Testis (tissue), 3 donors: ENCODE data around the gene C2CD5. TPM values are rescaled to one million over a fixed set of nuclear protein-coding genes. Genes with fewer than 3 reads are reported as not detected.

Source experiments
- DNase-seq: peaks from one replicate; pipeline ENCODE4 v3.0.0-alpha.2; 2019
- H3K27ac ChIP-seq, 2 donors: fragments of 200-600 bp; sonication (generic); one replicate each; pipeline ENCODE4 v1.5.1; 2019
- H3K27me3 ChIP-seq: fragments of 200-600 bp; sonication (generic); one replicate; pipeline ENCODE4 v1.5.1; 2019
- H3K36me3 ChIP-seq: fragments of 200-600 bp; sonication (generic); one replicate; pipeline ENCODE4 v1.5.1; 2017; ENCODE audit warnings: low read depth; ENCODE audit errors: missing control alignments
- H3K4me1 ChIP-seq: fragments of 200-600 bp; sonication (generic); one replicate; pipeline ENCODE4 v1.5.1; 2019
- H3K4me3 ChIP-seq, 2 donors: fragments of 200-600 bp; sonication (generic); one replicate each; pipeline ENCODE4 v1.5.1; 2017 to 2019
- H3K9me3 ChIP-seq: fragments of 200-600 bp; sonication (generic); one replicate; pipeline ENCODE4 v1.5.1; 2017
- POLR2A ChIP-seq: fragments of 450-650 bp; IDR thresholded peaks from one replicate; pipeline ENCODE4 v1.6.1; 2017; ENCODE audit warnings: antibody characterized with exemption, mild to moderate bottlenecking, moderate library complexity
- WGBS, 2 donors: methylation state at CpG; one replicate each; pipeline ENCODE4 v1.1.5; 2018; 5-methylcytosine and 5-hydroxymethylcytosine counted together
- intact Hi-C: fragments of 100-400 bp; cut with DNase I; formaldehyde crosslinking; loops from one replicate; pipeline ENCODE4 v1.15.1; 2023; ENCODE audit warnings: low total_unique reads
- polyA plus RNA-seq: library from polyadenylated mRNA; stranded (reverse); fragments of 350-450 nt; fragmentation: Illumina TruSeq; extraction: RNeasy Lipid Tissue Mini Kit (QIAGEN cat#74804); gene quantifications from one replicate; pipeline ENCODE4 v1.2.3, GENCODE V29; 2014; ENCODE audit warnings: low read depth, low replicate concordance; ENCODE audit not compliant: insufficient read depth
- total RNA-seq, 2 donors: library from RNA; depleted of rRNA; stranded (reverse); fragments of >200 nt; gene quantifications; one replicate each; pipeline ENCODE4 v1.2.3, GENCODE V29; 2016
- TF ChIP-seq, protein P1 (sequence below), 3 experiments: fragments of 450-650 bp in 2 of 3; fragments of 200-600 bp in 1 of 3; sonication (generic) in 1 of 3; IDR thresholded peaks; one replicate each; pipeline ENCODE4 v1.5.1; 2016 to 2019; ENCODE audit warnings: antibody characterized with exemption in 3 of 3, mild to moderate bottlenecking in 2 of 3, moderate library complexity in 1 of 3

The C2CD5 gene
- total and polyA plus RNA-seq, 3 donors from 2014 or later = 34.9 to 58.3 (median 42.7) TPM

DNA sequence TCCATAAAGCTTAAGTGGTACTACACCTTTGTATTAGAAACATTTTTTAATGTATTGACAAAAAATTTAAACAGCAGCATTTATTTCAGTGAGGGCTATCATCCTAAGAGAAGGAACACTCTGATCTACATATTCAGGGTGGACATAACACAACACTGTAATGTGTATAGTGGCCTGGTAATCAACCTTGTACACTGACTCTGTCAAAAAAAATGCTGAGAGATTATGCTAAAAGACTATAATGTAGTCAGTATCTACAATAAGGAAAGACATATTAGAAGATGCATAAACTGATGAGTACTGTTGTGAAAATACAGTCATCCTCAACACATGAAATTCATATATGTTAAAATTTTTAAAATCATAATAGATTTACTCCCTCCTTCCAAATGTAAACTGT is 68.2 kb downstream of the C2CD5 start:
- Histone ChIP-seq H3K4me3 (no peak overlapping the region), H3K27me3 (no peaks in the 10 kb centered on the region), H3K27ac (no peak overlapping the region), H3K4me1 (no peaks in the 10 kb centered on the region), H3K9me3 (no peaks in the 10 kb centered on the region), H3K36me3 (no peaks in the 10 kb centered on the region)
- TF ChIP-seq, protein P1, sequence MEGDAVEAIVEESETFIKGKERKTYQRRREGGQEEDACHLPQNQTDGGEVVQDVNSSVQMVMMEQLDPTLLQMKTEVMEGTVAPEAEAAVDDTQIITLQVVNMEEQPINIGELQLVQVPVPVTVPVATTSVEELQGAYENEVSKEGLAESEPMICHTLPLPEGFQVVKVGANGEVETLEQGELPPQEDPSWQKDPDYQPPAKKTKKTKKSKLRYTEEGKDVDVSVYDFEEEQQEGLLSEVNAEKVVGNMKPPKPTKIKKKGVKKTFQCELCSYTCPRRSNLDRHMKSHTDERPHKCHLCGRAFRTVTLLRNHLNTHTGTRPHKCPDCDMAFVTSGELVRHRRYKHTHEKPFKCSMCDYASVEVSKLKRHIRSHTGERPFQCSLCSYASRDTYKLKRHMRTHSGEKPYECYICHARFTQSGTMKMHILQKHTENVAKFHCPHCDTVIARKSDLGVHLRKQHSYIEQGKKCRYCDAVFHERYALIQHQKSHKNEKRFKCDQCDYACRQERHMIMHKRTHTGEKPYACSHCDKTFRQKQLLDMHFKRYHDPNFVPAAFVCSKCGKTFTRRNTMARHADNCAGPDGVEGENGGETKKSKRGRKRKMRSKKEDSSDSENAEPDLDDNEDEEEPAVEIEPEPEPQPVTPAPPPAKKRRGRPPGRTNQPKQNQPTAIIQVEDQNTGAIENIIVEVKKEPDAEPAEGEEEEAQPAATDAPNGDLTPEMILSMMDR (IDR thresholded peaks at IDR 0.05) = no peak
- no peak for TF ChIP-seq POLR2A
- DNase-seq = no peak
- intact Hi-C loops = no loop called here

DNA sequence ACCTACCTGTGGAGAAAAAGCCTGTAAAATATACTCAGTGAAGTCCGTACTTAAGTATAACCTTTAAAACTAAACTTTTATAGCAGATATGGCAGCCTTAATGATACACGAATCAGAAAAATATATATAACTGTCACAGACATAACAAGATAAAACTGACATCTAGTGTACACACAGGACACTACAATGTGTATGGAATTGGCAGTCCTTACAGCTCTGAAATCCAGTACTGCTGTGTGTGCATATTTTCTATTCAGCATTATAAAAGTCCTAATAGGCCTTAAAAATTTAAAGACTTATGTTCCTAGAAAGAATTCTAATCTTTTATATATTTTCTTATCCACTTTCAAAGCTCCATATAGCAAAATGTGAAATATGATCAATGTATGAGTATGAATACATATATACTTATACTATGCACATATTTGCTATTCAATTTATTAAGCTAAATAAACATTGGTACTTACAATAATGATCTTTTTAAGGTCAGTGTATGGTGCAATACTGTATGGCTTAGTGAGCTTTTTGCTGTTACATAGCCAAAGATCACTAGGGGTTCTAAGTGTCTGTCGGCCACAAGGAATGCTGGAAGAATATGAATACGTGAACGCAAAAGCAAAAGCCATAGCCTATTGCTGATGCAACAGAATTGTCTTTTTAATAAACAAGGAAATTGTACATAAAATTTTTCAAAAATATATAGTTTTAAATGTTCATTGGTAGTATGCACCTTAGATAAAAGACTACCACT is 69.2 kb downstream of the C2CD5 start:
- Histone ChIP-seq H3K36me3 (no peaks in the 10 kb centered on the region), H3K4me3 (no peak overlapping the region), H3K9me3 (no peaks in the 10 kb centered on the region), H3K27ac (no peak overlapping the region), H3K27me3 (no peaks in the 10 kb centered on the region), H3K4me1 (no peaks in the 10 kb centered on the region)
- no peak for DNase-seq
- TF ChIP-seq, protein P1 (IDR thresholded peaks at IDR 0.05) = no peak
- no peak for TF ChIP-seq POLR2A
- intact Hi-C loops = no loop called here
- 89 to 92% methylated on average over 5 of the region's 5 CpGs for WGBS, 2 donors

DNA sequence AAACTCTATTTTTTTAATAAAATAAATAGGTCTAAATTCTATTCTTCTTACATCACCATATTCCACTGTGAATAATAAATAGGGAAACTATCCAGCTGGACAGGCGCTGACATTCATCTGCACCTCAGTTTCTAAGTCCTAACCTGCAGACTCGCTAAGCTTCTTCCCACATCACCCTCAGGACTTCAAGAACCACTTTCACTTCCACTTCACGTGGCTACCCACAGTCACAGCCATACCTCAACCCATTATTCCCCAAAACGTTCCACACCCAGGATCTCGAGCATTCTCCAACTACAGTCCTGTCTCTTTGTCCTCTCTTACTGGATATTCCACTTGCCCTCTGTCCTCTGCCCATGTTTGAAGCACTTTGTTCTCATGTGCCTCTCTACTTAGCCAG is 71.1 kb downstream of the C2CD5 start:
- no peaks in the 10 kb centered on the region for H3K36me3 ChIP-seq
- TF ChIP-seq POLR2A = no peak
- TF ChIP-seq, protein P1 (IDR thresholded peaks at IDR 0.05) = no peak
- no peak overlapping the region for H3K4me3 ChIP-seq
- H3K4me1 ChIP-seq = no peaks in the 10 kb centered on the region
- no peak overlapping the region for H3K27ac ChIP-seq
- no peaks in the 10 kb centered on the region for H3K9me3 ChIP-seq
- intact Hi-C loops = no loop called here
- WGBS, 2 donors = 85 to 87% methylated on average over 5 of the region's 5 CpGs
- H3K27me3 ChIP-seq = no peaks in the 10 kb centered on the region
- no peak for DNase-seq

DNA sequence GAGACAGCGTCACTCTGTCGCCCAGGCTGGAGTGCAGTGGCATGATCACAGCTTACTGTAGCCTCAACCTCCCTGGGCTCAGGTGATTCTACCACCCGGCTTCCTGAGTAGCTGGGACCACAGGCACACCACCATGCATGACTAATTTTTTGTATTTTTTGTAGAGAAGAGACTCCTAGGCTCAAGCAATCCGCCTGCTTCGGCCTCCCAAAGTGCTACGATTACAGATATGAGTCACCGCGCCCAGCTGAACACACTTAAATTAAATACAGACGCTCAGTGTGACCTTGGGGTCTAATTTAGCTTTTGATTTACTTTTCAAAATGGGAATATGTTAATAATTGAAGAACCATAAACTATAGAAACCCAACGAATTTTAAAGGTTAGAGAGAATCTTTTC is 77.2 kb downstream of the C2CD5 start:
- no peak for TF ChIP-seq POLR2A
- TF ChIP-seq, protein P1 (IDR thresholded peaks at IDR 0.05) = no peak
- DNase-seq = no peak
- Histone ChIP-seq H3K27ac (no peak overlapping the region), H3K4me1 (no peaks in the 10 kb centered on the region), H3K9me3 (no peaks in the 10 kb centered on the region), H3K27me3 (no peaks in the 10 kb centered on the region), H3K4me3 (no peak overlapping the region), H3K36me3 (no peaks in the 10 kb centered on the region)
- intact Hi-C loops = no loop called here
- 94% methylated on average over 10 of the region's 10 CpGs for WGBS, 2 donors

DNA sequence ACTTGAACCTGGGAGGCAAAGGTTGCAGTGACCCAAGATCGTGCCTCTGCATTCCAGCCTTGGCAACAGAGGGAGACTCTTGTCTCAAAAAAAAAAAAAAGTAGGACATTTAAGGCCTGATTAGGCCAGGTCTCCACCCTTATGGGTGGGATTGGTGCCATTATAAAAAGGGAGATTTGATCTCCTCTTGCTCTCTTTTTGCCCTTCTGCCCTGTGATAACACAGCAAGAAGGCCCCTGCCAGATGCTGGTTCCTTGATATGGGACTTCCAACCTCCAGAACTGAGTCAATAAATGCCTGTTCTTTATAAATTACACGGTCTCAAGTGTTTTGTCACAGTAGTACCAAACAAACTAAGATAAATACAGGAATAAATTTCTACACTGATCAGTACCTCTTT is 81.0 kb downstream of the C2CD5 start:
- Histone ChIP-seq H3K36me3 (no peaks in the 10 kb centered on the region), H3K27ac (no peak overlapping the region), H3K4me1 (no peaks in the 10 kb centered on the region), H3K9me3 (no peaks in the 10 kb centered on the region), H3K27me3 (no peaks in the 10 kb centered on the region), H3K4me3 (no peak overlapping the region)
- intact Hi-C loops = no loop called here
- TF ChIP-seq POLR2A = no peak
- TF ChIP-seq, protein P1 (IDR thresholded peaks at IDR 0.05) = no peak
- no peak for DNase-seq
- WGBS, 2 donors = 88 to 94% methylated on average over 2 of the region's 2 CpGs
